Esophagus muscularis mucosa (tissue), 4 donors: ENCODE results near the gene AKNAD1. TPM values are rescaled to one million over a fixed set of nuclear protein-coding genes. Genes with fewer than 3 reads are reported as not detected.

Experiments
- DNase-seq: peaks from one replicate; pipeline ENCODE4 v3.0.0-alpha.2; 2017; ENCODE audit errors: extremely low spot score
- H3K27ac ChIP-seq, 4 donors: fragments of 200-600 bp; sonication (generic); replicated peaks in 1 of 4; 1 replicate in 3 of 4; 2 replicates in 1 of 4; pipeline ENCODE4 v1.5.1; 2016 to 2019; ENCODE audit warnings: mild to moderate bottlenecking in 1 of 4
- H3K27me3 ChIP-seq, 4 donors: fragments of 200-600 bp; sonication (generic); one replicate each; pipeline versions ENCODE4 v1.5.1 to v1.6.0; 2016 to 2019
- H3K36me3 ChIP-seq, 4 donors: fragments of 200-600 bp; sonication (generic); one replicate each; pipeline ENCODE4 v1.5.1; 2016 to 2019
- H3K4me1 ChIP-seq, 4 donors: fragments of 200-600 bp; sonication (generic); one replicate each; pipeline ENCODE4 v1.5.1; 2016 to 2019
- H3K4me3 ChIP-seq, 4 donors: fragments of 200-600 bp; sonication (generic); 1 replicate in 2 of 4; 2 replicates in 2 of 4; pipeline ENCODE4 v1.5.1; 2016 to 2019; ENCODE audit warnings: mild to moderate bottlenecking in 4 of 4, moderate library complexity in 1 of 4
- H3K9me3 ChIP-seq, 4 donors: fragments of 200-600 bp; sonication (generic); 1 replicate in 3 of 4; 2 replicates in 1 of 4; pipeline ENCODE4 v1.5.1; 2016 to 2019
- EP300 ChIP-seq: sonication (generic); formaldehyde crosslinking; IDR thresholded peaks from one replicate; pipeline ENCODE4 v1.6.1; 2017; ENCODE audit warnings: antibody characterized with exemption
- POLR2A ChIP-seq: fragments of 450-650 bp; IDR thresholded peaks from one replicate; pipeline ENCODE4 v1.6.1; 2017; ENCODE audit warnings: antibody characterized with exemption, moderate library complexity, mild to moderate bottlenecking, low read depth
- POLR2AphosphoS5 ChIP-seq, 2 donors: sonication (generic); formaldehyde crosslinking; IDR thresholded peaks; one replicate each; pipeline ENCODE4 v1.6.1; 2017; ENCODE audit warnings: antibody characterized with exemption in 2 of 2
- WGBS: methylation state at CpG from one replicate; pipeline ENCODE4 v1.1.5; 2018; 5-methylcytosine and 5-hydroxymethylcytosine counted together
- intact Hi-C: fragments of 100-400 bp; cut with DNase I; formaldehyde crosslinking; loops from one replicate; pipeline ENCODE4 v1.15.1; 2023
- total RNA-seq, 4 donors: library from RNA; depleted of rRNA; stranded (reverse); fragments of >200 nt; gene quantifications; one replicate each; pipeline versions ENCODE4 v1.1.0 to v1.2.1, GENCODE V29; 2016
- TF ChIP-seq, protein P1 (sequence below), 3 experiments: fragments of 200-600 bp in 2 of 3; fragments of 450-650 bp in 1 of 3; sonication (generic) in 2 of 3; IDR thresholded peaks; one replicate each; pipeline ENCODE4 v1.5.1; 2017 to 2019; ENCODE audit warnings: antibody characterized with exemption in 3 of 3, mild to moderate bottlenecking in 2 of 3, moderate library complexity in 1 of 3

Gene AKNAD1
- total RNA-seq, 4 donors from 2014 or later: 0.13 to 7.5 (median 1.5) TPM

DNA sequence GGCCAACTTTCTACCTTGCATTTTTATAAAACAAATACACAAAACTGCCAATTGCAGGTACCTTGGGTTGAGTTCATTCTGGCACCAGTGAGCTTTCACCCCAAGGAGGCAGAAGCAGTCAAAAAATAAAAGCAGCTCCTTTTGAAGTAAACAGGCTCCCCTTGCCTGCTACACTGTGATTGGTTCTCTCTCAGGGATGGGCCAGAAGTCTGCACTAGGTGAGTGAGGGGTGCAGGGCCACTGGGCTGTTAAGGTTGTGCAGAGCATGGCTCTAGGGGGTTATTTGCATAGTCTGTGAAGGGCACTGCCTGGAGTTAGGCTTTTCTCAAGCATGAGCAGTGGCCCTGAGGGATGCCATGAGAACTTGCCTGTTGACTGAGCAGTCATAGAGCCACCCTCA is 39.1 kb downstream of the AKNAD1 start:
- peak overlapping the region; percentile 82 to 91 (median 85) for H3K27ac ChIP-seq
- peaks cover 0 to 9% (median 4%) of the 10 kb centered on the region in 4 donors for H3K36me3 ChIP-seq
- no peaks in the 10 kb centered on the region for H3K27me3 ChIP-seq
- TF ChIP-seq, protein P1, sequence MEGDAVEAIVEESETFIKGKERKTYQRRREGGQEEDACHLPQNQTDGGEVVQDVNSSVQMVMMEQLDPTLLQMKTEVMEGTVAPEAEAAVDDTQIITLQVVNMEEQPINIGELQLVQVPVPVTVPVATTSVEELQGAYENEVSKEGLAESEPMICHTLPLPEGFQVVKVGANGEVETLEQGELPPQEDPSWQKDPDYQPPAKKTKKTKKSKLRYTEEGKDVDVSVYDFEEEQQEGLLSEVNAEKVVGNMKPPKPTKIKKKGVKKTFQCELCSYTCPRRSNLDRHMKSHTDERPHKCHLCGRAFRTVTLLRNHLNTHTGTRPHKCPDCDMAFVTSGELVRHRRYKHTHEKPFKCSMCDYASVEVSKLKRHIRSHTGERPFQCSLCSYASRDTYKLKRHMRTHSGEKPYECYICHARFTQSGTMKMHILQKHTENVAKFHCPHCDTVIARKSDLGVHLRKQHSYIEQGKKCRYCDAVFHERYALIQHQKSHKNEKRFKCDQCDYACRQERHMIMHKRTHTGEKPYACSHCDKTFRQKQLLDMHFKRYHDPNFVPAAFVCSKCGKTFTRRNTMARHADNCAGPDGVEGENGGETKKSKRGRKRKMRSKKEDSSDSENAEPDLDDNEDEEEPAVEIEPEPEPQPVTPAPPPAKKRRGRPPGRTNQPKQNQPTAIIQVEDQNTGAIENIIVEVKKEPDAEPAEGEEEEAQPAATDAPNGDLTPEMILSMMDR (IDR thresholded peaks at IDR 0.05): no peak
- TF ChIP-seq EP300 (no peak), POLR2A (no peak), POLR2AphosphoS5 (IDR thresholded peaks at IDR 0.05) (no peak)
- no peak overlapping the region for H3K4me3 ChIP-seq
- no peaks in the 10 kb centered on the region for H3K9me3 ChIP-seq
- intact Hi-C loops: no loop called here
- H3K4me1 ChIP-seq: peaks cover 16 to 53% (median 43%) of the 10 kb centered on the region in 4 donors
- DNase-seq: no peak

GRCh38 chr1:108817016-108817415 is 39.9 kb downstream of the AKNAD1 start:
- intact Hi-C loops: no loop called here
- WGBS: 57% methylated on average over 8 of the region's 8 CpGs
- peaks cover 16 to 53% (median 43%) of the 10 kb centered on the region in 4 donors for H3K4me1 ChIP-seq
- no peaks in the 10 kb centered on the region for H3K27me3 ChIP-seq
- no peak for DNase-seq
- peaks cover 0 to 3% (median 2%) of the 10 kb centered on the region in 4 donors for H3K36me3 ChIP-seq
- peak overlapping the region; percentile 82 to 91 (median 85) for H3K27ac ChIP-seq
- TF ChIP-seq POLR2A: no peak
- peak; percentile 15 for TF ChIP-seq EP300
- peak overlapping the region; percentile 38 to 50 (median 41) for H3K4me3 ChIP-seq
- no peaks in the 10 kb centered on the region for H3K9me3 ChIP-seq

DNA sequence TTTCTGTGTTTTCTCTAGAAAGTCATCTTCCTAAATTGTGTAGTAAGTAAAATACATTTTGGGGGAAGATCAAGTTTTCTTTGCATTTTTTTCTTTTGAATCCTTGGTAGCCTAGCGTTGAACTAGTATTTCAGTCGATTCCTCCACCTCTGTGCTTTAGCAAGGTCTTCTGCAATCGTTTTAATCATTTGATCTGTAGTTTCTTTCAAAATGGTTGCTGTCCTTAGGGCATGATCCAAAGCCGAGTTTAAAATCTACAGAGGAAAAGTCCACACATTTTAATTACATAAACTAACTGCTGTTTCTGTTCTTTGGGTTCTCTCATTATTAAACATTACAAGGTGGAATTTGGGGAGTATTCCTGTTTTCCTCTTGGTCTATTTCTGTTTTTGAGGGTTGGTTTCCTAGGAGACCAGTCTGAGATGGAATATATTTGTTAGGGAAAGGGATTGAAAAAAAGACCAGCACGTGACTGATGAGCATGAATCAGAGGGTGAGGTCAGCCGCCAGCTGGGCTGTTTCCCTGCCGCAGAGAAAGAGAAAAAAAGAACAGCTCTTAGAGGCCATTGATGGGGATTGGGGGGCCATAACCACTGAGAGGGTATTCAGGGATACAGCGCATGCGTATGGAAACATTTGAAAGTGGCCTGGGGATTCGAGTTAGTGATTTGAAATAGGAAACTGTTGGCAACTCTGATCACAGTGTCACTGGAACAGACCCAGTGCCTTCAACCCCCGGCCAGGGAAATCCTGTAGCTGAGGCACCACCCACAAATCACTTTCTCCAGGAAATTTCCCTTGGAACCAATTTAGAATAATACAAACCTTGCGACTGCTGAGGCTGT is 40.6 kb downstream of the AKNAD1 start:
- WGBS: 21% methylated on average over 12 of the region's 12 CpGs
- peak overlapping the region; percentile 82 to 91 (median 85) for H3K27ac ChIP-seq
- no peak for DNase-seq
- intact Hi-C loops: no loop called here
- no peaks in the 10 kb centered on the region for H3K9me3 ChIP-seq
- H3K4me3 ChIP-seq: peak overlapping the region; percentile 38 to 50 (median 41)
- peaks cover 16 to 53% (median 43%) of the 10 kb centered on the region in 4 donors for H3K4me1 ChIP-seq
- no peaks in the 10 kb centered on the region for H3K27me3 ChIP-seq
- TF ChIP-seq POLR2A (no peak), POLR2AphosphoS5 (IDR thresholded peaks at IDR 0.05) (peak; percentile 68 to 72)
- peaks cover 0 to 6% (median 5%) of the 10 kb centered on the region in 4 donors for H3K36me3 ChIP-seq

DNA sequence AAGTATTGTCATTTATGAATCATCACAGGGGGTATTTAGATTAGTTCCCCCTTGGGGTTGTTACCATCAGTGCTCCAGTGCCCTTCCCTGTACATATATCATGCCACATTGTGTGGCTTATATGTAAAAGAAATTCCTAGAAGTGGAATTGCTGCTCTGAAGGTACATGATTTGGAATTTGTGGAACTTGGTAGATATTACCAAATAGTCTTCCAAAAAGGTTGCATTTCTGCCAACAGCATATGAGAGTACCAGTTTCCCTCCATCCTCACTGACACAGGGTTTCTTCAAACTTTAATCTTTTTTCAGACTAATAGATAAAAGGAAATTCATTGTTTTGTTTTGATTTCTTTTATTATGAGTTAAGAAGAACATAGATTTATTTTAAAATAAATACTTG is 41.3 kb downstream of the AKNAD1 start:
- Histone ChIP-seq H3K4me3 (no peak overlapping the region), H3K27ac (peak overlapping the region; percentile 82 to 91 (median 85)), H3K36me3 (peaks cover 0 to 10% (median 6%) of the 10 kb centered on the region in 4 donors), H3K27me3 (no peaks in the 10 kb centered on the region), H3K9me3 (no peaks in the 10 kb centered on the region), H3K4me1 (peaks cover 16 to 53% (median 43%) of the 10 kb centered on the region in 4 donors)
- intact Hi-C loops: no loop called here
- TF ChIP-seq, protein P1 (IDR thresholded peaks at IDR 0.05): no peak
- DNase-seq: no peak

GRCh38 chr1:108814343-108815125 is 42.4 kb downstream of the AKNAD1 start:
- TF ChIP-seq POLR2AphosphoS5 (IDR thresholded peaks at IDR 0.05) (peak; percentile 45 to 63), EP300 (no peak)
- H3K27me3 ChIP-seq: no peaks in the 10 kb centered on the region
- WGBS: 25% methylated on average over 4 of the region's 4 CpGs
- H3K9me3 ChIP-seq: no peaks in the 10 kb centered on the region
- H3K27ac ChIP-seq: peak overlapping the region; percentile 82 to 91 (median 85)
- intact Hi-C loops: no loop called here
- no peak overlapping the region for H3K4me3 ChIP-seq
- DNase-seq: no peak
- peaks cover 0 to 17% (median 6%) of the 10 kb centered on the region in 4 donors for H3K36me3 ChIP-seq
- H3K4me1 ChIP-seq: peaks cover 16 to 52% (median 43%) of the 10 kb centered on the region in 4 donors

DNA sequence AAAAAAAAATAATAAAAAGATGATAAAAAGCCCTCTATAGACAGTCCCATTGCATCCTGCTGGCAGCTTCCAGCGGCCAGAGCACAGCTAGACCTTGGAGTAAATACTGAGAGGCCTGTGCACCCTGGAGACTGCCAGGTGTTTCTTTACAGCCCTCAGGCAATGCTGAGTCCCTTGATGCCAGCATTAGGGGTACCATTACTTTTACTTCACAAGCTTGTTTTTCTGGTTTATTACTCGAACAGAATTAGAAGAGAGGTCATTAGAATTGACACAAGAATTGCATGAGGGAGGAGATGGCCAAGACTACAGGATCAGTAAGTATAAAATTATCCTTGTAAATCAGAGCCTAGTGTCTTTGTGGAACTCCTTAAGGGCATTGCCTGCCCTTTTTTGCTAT is 43.6 kb downstream of the AKNAD1 start:
- no peaks in the 10 kb centered on the region for H3K27me3 ChIP-seq
- TF ChIP-seq, protein P1 (IDR thresholded peaks at IDR 0.05): no peak
- TF ChIP-seq POLR2AphosphoS5 (IDR thresholded peaks at IDR 0.05) (no peak), EP300 (no peak), POLR2A (no peak)
- H3K27ac ChIP-seq: peak overlapping the region in 2 of 4 donors; percentile 3 to 91
- intact Hi-C loops: no loop called here
- 95% methylated on average over 2 of the region's 2 CpGs for WGBS
- H3K9me3 ChIP-seq: no peaks in the 10 kb centered on the region
- peaks cover 16 to 45% (median 42%) of the 10 kb centered on the region in 4 donors for H3K4me1 ChIP-seq
- H3K36me3 ChIP-seq: peaks cover 0 to 23% (median 9%) of the 10 kb centered on the region in 4 donors
- no peak for DNase-seq
- H3K4me3 ChIP-seq: no peak overlapping the region
